Lung (tissue), 10 donors: ENCODE measurements around the gene RASA4. TPM values are rescaled to one million over a fixed set of nuclear protein-coding genes. Genes with fewer than 3 reads are reported as not detected.
"Not testable (repeated sequence)": the region's sequence is repeated elsewhere in the genome, so short reads cannot be mapped to it uniquely, and the experiment has no call there.

ENCODE experiments used
- ATAC-seq: fragments of 200-7000 bp; cut with Tn5 transposase; one replicate; pipeline ENCODE4 v1.9.1; 2020; ENCODE audit warnings: moderate number of reproducible peaks; ENCODE audit not compliant: insufficient read depth, low FRiP score
- DNase-seq, 3 donors: peaks; one replicate each; pipeline ENCODE4 v3.0.0-alpha.2; 2013 to 2017
- H3K27ac ChIP-seq, 2 donors: one replicate each; pipeline ENCODE4 v1.5.1; 2013; ENCODE audit warnings: mild to moderate bottlenecking in 2 of 2, moderate library complexity in 2 of 2, control low read depth in 1 of 2, inconsistent platforms in 1 of 2, low read depth in 1 of 2, low read length in 1 of 2
- H3K27me3 ChIP-seq, 3 donors: one replicate each; pipeline ENCODE4 v1.5.1; 2013; ENCODE audit warnings: low read length in 2 of 3; ENCODE audit not compliant: control insufficient read depth in 3 of 3, insufficient read depth in 3 of 3
- H3K36me3 ChIP-seq, 4 donors: one replicate each; pipeline ENCODE4 v1.5.1; 2013; ENCODE audit warnings: low read length in 4 of 4, mild to moderate bottlenecking in 1 of 4, moderate library complexity in 1 of 4; ENCODE audit not compliant: control insufficient read depth in 4 of 4, insufficient read depth in 4 of 4
- H3K4me1 ChIP-seq, 5 donors: one replicate each; pipeline ENCODE4 v1.5.1; 2013; ENCODE audit warnings: low read length in 5 of 5, mild to moderate bottlenecking in 2 of 5, moderate library complexity in 1 of 5; ENCODE audit not compliant: control insufficient read depth in 5 of 5, insufficient read depth in 5 of 5
- H3K4me3 ChIP-seq: one replicate; pipeline ENCODE4 v1.5.1; 2013; ENCODE audit warnings: mild to moderate bottlenecking, control low read depth, moderate library complexity
- H3K9ac ChIP-seq, 2 donors: one replicate each; pipeline ENCODE4 v1.5.1; 2013; ENCODE audit warnings: low read length in 2 of 2, control low read depth in 1 of 2; ENCODE audit not compliant: insufficient read depth in 1 of 2
- H3K9me3 ChIP-seq, 4 donors: one replicate each; pipeline ENCODE4 v1.5.1; 2013; ENCODE audit warnings: low read length in 3 of 4, mild to moderate bottlenecking in 1 of 4, moderate library complexity in 1 of 4; ENCODE audit not compliant: control insufficient read depth in 4 of 4, insufficient read depth in 3 of 4
- WGBS, 2 donors: extraction: QIAGEN DNeasy Blood & Tissue Kit; methylation state at CpG; one replicate each; pipeline ENCODE4 v1.1.7; 2013; 5-methylcytosine and 5-hydroxymethylcytosine counted together
- polyA plus RNA-seq, 2 donors: library from polyadenylated mRNA; stranded (reverse); fragments of 200-250 nt; gene quantifications; one replicate each; pipeline ENCODE4 v1.2.1, GENCODE V29; 2013
- total RNA-seq, 2 donors: library from RNA; depleted of rRNA in 1 of 2; stranded (reverse); fragments of >200 nt in 1 of 2; gene quantifications; one replicate each; pipeline ENCODE4 v1.2.1, GENCODE V29; 2014 to 2021
- donor health status: Bipolar disorder and iron deficiency.
- donor health status: healthy.
- donor health status: DM: yes; HTN: yes; CAD: no.

RASA4 gene
- total and polyA plus RNA-seq, 4 donors, result 15.4 to 56.2 (median 26.1) TPM

DNA sequence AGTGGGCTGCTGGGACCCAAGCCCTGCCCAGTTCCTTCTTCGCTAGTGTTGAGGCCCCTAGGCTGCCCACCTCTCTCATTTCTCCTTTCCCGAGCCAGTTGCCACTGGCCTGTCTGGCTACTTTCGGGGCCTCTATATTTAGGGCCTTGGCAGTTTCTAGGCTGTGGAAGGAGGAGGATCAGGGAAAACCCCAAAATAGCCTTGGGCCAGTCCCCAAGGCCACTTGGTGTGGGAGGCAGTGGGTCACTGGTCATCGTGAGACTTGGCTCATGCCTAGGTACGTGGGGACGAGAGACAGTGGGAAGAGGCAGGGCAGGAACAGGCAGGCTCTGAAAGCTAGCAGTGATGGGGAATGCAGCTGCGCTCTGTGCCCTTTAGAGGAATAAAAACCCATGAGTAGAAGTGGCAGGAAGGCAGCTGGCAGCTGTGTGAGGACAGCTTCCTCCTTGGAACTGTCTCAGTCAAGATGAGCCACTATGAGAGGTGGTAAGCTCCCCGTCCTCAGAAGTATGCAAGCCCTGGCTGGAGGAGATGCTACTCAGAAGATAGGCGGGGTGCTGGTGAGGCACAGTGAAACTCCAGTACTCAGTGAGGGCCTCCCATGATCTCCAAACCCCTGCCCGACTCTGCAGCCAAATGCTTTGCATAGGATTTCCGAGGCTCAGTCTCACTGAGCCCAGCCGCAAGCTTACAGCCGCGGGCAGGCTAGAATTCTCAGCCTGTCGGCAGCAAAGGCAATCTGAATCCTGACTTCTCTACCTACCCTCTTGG lies 2.8 kb downstream of the RASA4 start:
- not testable (repeated sequence) for H3K9me3 ChIP-seq, ATAC-seq, DNase-seq, H3K4me1 ChIP-seq, H3K9ac ChIP-seq, H3K4me3 ChIP-seq, H3K36me3 ChIP-seq, H3K27me3 ChIP-seq
- WGBS, 2 donors, result 56 to 74% methylated on average over 3 to 4 of the region's 15 CpGs
- peak overlapping the region in 1 of 2 donors; percentile 51 for H3K27ac ChIP-seq

DNA sequence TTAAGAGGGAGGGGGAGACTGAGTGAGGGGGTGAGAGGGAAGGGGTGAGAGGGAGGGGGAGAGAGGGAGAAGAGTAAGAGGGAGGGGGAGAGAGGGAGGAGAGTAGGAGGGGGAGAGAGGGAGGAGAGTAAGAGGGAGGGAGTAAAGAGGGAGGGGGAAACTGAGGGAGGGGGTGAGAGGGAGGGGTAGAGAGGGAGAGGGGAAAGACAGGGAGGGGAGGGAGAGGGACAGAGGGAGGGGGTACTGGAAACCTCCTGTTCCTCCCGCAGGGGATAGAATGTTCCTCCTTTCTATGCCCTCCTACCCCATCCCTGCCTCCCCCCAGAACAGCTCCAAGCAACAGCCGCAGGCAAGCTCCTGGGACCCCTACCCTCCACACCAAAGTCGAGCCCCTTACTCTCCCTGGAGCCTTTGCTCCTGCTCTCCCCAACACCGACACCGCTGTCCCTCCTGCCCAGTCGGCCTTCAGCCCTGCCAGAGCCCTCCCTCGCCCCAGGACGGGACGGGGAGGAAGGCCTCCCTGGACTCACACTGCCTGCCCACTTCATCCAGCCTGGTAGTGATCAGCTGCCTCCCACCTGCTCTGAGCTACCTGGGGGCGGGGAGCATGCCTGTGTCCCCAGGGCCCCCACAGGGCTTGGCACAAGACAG lies 4.8 kb downstream of the RASA4 start:
- not testable (repeated sequence) for H3K9ac ChIP-seq, H3K4me3 ChIP-seq, H3K27me3 ChIP-seq, H3K4me1 ChIP-seq, ATAC-seq, H3K36me3 ChIP-seq, H3K9me3 ChIP-seq
- WGBS, 2 donors, result 20 to 36% methylated on average over 7 to 8 of the region's 10 CpGs
- H3K27ac ChIP-seq, result peak overlapping the region in 1 of 2 donors; percentile 92
- peak; percentile 4 to 29 (median 18) for DNase-seq

DNA sequence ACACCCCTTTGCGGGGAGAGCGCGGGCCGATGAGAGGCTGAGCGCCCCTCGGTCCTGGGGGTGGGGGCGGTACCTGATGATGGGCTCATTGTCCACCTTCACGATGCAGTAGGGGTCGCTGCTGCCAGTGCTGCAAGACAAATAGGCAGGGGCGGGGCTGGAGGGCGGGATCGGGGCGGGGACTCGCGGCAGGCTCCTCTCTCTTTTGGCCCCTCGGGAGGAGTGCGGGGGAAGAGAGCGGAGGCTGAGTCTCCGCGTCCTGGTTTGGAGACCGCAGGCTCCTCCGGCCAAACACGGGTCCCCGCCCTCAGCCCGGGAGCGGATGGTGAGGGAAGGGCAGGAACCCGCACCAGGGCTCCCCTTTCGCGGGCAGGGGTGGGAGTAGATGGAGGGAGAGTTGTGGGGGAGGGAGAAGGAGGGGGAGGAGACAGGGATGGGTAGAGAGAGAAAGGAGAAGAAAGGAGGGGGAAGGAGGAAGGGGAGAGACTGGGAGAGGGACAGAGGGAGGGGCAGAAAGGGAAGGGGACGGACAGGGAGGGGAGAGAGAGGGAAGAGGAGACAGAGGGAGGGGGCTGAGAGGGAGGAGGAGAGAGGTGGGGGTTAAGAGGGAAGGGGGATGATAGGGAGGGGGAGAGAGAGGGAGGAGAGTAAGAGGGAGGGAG lies 5.4 kb downstream of the RASA4 start:
- H3K27ac ChIP-seq, H3K4me3 ChIP-seq, H3K27me3 ChIP-seq, H3K9ac ChIP-seq, H3K9me3 ChIP-seq, H3K36me3 ChIP-seq, H3K4me1 ChIP-seq, DNase-seq: not testable (repeated sequence)
- no CpG with 5 or more reads among the region's 30 CpGs for WGBS, 2 donors
- ATAC-seq, result peak; percentile 32

DNA sequence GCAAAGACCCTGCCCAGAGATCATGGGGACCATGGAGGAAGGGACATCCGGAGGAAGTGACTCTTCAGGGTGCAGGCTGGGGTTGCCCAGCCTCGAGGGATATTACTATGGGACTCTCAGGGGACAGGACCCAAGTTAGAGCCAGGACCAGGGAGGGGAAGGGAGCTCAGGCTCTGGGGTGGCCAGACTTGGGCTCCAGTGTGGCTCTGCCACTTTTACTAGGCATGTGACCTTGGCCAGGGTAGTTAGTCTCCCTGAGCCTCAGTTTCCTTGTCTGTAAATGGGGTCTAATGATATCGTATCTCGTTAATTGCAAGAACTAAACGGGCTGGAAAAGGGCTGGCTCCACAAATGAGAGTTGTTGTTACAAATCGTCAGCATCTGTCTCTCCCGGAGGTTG lies 6.1 kb downstream of the RASA4 start:
- no CpG with 5 or more reads among the region's 7 CpGs for WGBS, 2 donors
- H3K9me3 ChIP-seq, H3K9ac ChIP-seq, H3K27me3 ChIP-seq, H3K36me3 ChIP-seq, H3K4me1 ChIP-seq, H3K27ac ChIP-seq, H3K4me3 ChIP-seq, ATAC-seq, DNase-seq: not testable (repeated sequence)

DNA sequence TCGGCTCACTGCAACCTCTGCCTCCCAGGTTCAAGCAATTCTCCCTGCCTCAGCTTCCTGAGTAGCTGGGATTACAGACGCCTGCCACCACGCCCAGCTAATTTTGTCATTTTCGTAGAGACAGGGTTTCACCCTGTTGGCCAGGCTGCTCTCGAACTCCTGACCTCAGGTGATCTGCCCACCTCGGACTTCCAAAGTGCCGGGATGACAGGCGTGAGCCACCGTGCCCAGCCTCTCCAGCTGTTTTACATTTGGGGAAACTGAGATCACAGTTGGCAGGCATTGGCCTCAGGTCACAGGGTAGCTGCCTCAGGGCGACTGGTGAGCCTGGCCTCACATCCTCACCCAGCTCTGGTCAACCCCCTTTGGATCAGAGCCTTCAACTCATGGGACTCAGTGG lies 6.8 kb downstream of the RASA4 start:
- not testable (repeated sequence) for ATAC-seq

DNA sequence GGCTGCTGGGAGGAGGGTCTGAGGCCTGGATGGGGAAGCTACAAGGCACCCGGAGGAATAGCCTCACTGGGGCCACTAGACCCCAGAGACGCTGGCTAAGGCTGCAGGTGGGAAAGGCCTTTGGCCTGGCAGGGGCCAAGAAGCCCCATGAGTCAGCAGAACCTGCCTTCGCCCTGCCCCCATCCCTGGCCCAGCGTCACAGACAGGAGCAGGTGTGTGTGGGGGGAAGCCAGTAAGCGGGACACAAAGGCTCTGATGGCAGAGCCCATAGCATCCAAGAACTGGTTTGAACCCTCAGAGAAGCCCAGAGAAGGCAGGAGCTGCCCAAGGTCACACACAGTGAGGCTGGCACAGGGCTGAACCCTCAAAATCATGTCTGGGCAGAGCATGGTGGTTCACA lies 9.7 kb downstream of the RASA4 start:
- H3K27me3 ChIP-seq, H3K36me3 ChIP-seq, H3K4me3 ChIP-seq, ATAC-seq, H3K9ac ChIP-seq, H3K27ac ChIP-seq, H3K9me3 ChIP-seq, H3K4me1 ChIP-seq, DNase-seq: not testable (repeated sequence)
- no CpG with 5 or more reads among the region's 5 CpGs for whole genome bisulfite sequencing, 2 donors

More for the DNA sequence above, 6.8 kb downstream of the RASA4 start:
- not testable (repeated sequence) for H3K4me1 ChIP-seq, H3K9ac ChIP-seq, H3K27me3 ChIP-seq, H3K4me3 ChIP-seq, H3K36me3 ChIP-seq, DNase-seq, H3K9me3 ChIP-seq, H3K27ac ChIP-seq
- WGBS, 2 donors, result 83% methylated on average over 5 of the region's 10 CpGs; no CpG with 5 or more reads in 1 of the 2 donors

DNA sequence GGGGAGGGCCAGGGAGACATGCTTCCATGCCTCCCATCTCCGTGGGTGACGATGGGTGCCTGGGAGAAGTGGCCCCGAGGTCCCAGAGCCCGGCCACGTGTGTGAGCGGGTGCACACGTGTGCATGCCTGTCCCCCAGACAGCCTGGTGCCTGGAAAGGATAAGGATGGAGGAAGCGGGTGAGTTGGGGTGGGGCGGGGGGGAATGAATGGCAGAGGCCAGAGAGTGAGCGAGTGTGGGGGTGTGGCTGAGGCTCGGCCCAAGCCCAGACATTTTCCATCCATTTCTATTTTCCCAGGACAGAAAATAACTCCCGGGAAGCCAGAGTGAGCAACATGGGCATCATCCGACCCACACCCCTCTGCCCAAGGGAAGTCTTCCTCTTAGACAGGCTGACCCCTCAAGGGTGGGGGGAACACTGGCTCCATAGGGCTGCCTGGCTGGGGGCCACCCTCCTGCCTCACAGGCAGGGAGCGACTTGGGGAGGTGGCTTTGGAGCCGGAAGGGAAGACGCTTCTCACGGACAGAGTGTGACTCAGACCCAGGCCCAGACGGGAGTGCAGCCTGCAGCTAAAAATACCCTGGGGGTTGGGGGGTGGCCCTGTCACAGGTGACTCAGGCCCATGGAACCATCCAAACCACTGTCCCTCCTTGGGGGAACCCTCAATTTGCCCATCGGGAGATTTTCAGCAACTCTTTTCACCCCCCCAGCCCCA lies 12.0 kb downstream of the RASA4 start:
- WGBS, 2 donors, result 63 to 84% methylated on average over 5 of the region's 19 CpGs
- not testable (repeated sequence) for H3K9me3 ChIP-seq, DNase-seq, H3K9ac ChIP-seq, H3K4me3 ChIP-seq, H3K4me1 ChIP-seq, H3K27me3 ChIP-seq, H3K36me3 ChIP-seq, H3K27ac ChIP-seq, ATAC-seq
